RWPE1 (cell line): ENCODE results near the gene OR5D14.

Source experiments
- CTCF ChIA-PET: fragments of 350-600 bp; sonication (Branson Sonifier 250); formaldehyde crosslinking; extraction: SDS; loops from one replicate; lab custom pipeline; 2021; lab: Yijun Ruan, JAX
- POLR2A ChIA-PET: fragments of 400-600 bp; formaldehyde crosslinking; extraction: SDS; loops from one replicate; lab custom pipeline; 2020; ENCODE audit warnings: antibody characterized with exemption; ENCODE audit not compliant: low non-redundant PET; lab: Yijun Ruan, JAX
- DNase-seq: peaks from one replicate; pipeline ENCODE4 v3.0.0; 2012; ENCODE audit warnings: low spot score
- H3K27ac ChIP-seq: fragments of 450-650 bp; 2 replicates; pipeline ENCODE4 v1.5.1; 2017
- CTCF ChIP-seq: fragments of 450-650 bp; conservative IDR thresholded peaks from 2 replicates; pipeline ENCODE4 v1.5.1; 2017; ENCODE audit warnings: low read depth, mild to moderate bottlenecking

OR5D14 gene

GRCh38 chr11:55795256-55795655 lies at the start of gene OR5D14:
OR5D14 (plus strand) TSS chr11:55795556; CDS start chr11:55795556, 0 bp downstream.
- DNase-seq: no peak
- POLR2A ChIA-PET: no interaction called here
- CTCF ChIA-PET: no interaction called here
- H3K27ac ChIP-seq: no peak within 1 kb of the TSS
- TF ChIP-seq CTCF: no peak

- CTCF ChIA-PET: no interaction called here
- no peak within 1 kb of the TSS for H3K27ac ChIP-seq
- POLR2A ChIA-PET: no interaction called here
- no peak for TF ChIP-seq CTCF
- no peak for DNase-seq
These were observed 22.2 kb upstream of the OR5D14 start, which contains the start of gene OR5D13 for GRCh38 chr11:55773138-55773537. OR5D13 (plus strand) TSS chr11:55773438; CDS start chr11:55773438, 0 bp downstream.

- no peak for TF ChIP-seq CTCF
- POLR2A ChIA-PET: no interaction called here
- H3K27ac ChIP-seq: no peak overlapping the region
- DNase-seq: no peak
- CTCF ChIA-PET: no interaction called here
These were observed 3.8 kb upstream of the OR5D14 start for GRCh38 chr11:55791606-55792005.

DNA sequence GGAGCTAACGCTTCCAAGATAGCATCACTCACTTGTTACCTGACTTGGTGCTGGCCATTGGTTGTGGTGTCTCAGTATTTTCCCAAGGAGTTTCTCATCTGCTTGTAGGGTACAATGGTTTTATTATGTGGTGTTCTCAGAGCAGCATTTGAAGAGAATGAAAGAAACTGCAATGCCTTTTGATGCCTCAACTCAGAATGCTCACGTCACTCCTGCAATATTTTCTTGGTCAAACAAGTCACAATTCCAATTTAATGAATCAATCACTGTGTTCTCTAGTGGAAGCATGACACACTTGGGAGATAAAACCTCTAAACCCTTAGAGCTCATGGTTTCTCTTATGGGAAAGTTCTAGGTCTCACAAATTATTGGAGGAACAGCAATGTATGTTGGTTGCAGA lies 2.0 kb upstream of the OR5D14 start:
- H3K27ac ChIP-seq: no peak overlapping the region
- CTCF ChIA-PET: no interaction called here
- TF ChIP-seq CTCF: no peak
- no peak for DNase-seq
- POLR2A ChIA-PET: no interaction called here

DNA sequence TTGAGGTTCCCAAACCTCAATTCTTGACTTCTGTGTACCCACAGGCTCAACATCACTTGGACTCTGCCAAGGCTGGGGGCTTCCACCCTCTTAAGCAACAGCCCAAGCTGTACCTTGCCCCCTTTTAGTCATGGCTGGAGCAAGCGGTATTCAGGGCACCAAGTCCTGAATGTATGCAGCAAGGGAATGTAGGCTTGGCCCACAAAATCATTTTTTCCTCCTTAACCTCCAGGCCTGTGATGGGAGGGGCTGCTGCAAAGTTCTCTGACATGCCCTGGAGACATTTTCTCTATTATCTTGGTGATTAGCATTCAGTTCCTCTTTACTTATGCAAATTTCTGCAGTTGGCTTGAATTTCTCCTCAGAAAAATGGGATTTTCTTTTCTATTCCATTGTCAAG lies 10.9 kb downstream of the OR5D14 start:
- CTCF ChIA-PET: no interaction called here
- POLR2A ChIA-PET: no interaction called here
- DNase-seq: no peak
- H3K27ac ChIP-seq: no peak overlapping the region
- no peak for TF ChIP-seq CTCF

DNA sequence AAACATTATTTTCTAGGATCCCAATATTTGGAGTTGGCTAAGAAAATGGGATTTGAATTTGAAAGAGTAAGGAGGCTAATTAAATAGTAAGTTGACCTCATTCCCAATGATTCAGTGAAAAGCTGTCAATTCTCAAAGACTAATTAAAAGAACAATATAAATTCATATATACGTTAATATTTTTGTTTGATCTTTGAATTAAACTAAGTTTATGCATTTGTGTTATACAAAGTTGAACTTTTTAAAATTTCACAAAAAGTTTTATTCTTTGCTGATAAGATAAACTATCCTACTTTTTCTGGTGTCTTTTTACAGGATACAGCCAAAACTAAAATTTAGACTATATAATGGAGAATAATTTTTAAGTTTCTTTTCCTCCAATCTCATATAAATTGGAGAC lies 15.7 kb downstream of the OR5D14 start, which contains the start of gene OR5L1:
TSS of gene OR5L1 (plus strand) at position 301 of the 400 bp plus-strand sequence. CDS start 100 bp downstream, outside the sequence.
- CTCF ChIA-PET: no interaction called here
- no peak for DNase-seq
- no peak within 1 kb of the TSS for H3K27ac ChIP-seq
- no peak for TF ChIP-seq CTCF
- POLR2A ChIA-PET: no interaction called here
